SK-N-SH treated with all-trans-retinoic acid at 6 μM for 48 hours (cell line): Measurements from ENCODE around the gene DLG3.
A peak's percentile ranks its signal among the peaks of the same experiment; 100 is the strongest.

Experiments used
- ATAC-seq: fragments of 200-7000 bp; cut with Tn5 transposase; 3 replicates; pipeline ENCODE4 v1.9.1; 2020; ENCODE audit warnings: mild to moderate bottlenecking, moderate library complexity
- BACH2 ChIP-seq: fragments of 250-450 bp; sonication (Bioruptor Pico); IDR thresholded peaks from 2 replicates; pipeline ENCODE4 v1.9.0; 2021; ENCODE audit warnings: mild to moderate bottlenecking, borderline replicate concordance
- CSDC2 ChIP-seq: fragments of 250-450 bp; sonication (Bioruptor Pico); IDR thresholded peaks from 2 replicates; pipeline ENCODE4 v1.5.0; 2020; ENCODE audit warnings: mild to moderate bottlenecking, moderate library complexity
- ESRRG ChIP-seq: fragments of 250-450 bp; sonication (Bioruptor Pico); IDR thresholded peaks from 2 replicates; pipeline ENCODE4 v1.6.1; 2021; ENCODE audit warnings: mild to moderate bottlenecking
- ISL1 ChIP-seq: fragments of 250-450 bp; sonication (Bioruptor Pico); IDR thresholded peaks from 2 replicates; pipeline ENCODE4 v2.1.2; 2022; ENCODE audit warnings: mild to moderate bottlenecking, moderate library complexity
- OSR1 ChIP-seq: fragments of 250-450 bp; sonication (Bioruptor Pico); IDR thresholded peaks from 2 replicates; pipeline ENCODE4 v1.8.0; 2022; ENCODE audit warnings: moderate library complexity, mild to moderate bottlenecking, inconsistent platforms
- POU6F1 ChIP-seq: fragments of 250-450 bp; sonication (Bioruptor Pico); IDR thresholded peaks from 2 replicates; pipeline ENCODE4 v1.8.0; 2021; ENCODE audit warnings: low read depth, mild to moderate bottlenecking, moderate library complexity, borderline replicate concordance
- PPARA ChIP-seq: fragments of 250-450 bp; sonication (Bioruptor Pico); IDR thresholded peaks from 2 replicates; pipeline ENCODE4 v1.5.0; 2020; ENCODE audit warnings: mild to moderate bottlenecking, borderline replicate concordance
- SNAI2 ChIP-seq: fragments of 250-450 bp; sonication (Bioruptor Pico); IDR thresholded peaks from 2 replicates; pipeline ENCODE4 v1.5.0; 2020; ENCODE audit warnings: mild to moderate bottlenecking, moderate library complexity
- TCF4 ChIP-seq: fragments of 250-450 bp; sonication (Bioruptor Pico); IDR thresholded peaks from 2 replicates; pipeline ENCODE4 v1.8.0; 2021; ENCODE audit warnings: mild to moderate bottlenecking, moderate library complexity, borderline replicate concordance
- TOX ChIP-seq: fragments of 250-450 bp; sonication (Bioruptor Pico); IDR thresholded peaks from 2 replicates; pipeline ENCODE4 v1.8.0; 2021; ENCODE audit warnings: mild to moderate bottlenecking, moderate library complexity, borderline replicate concordance
- TSHZ2 ChIP-seq: fragments of 250-450 bp; sonication (Bioruptor Pico); IDR thresholded peaks from 2 replicates; pipeline ENCODE4 v1.5.0; 2020; ENCODE audit warnings: mild to moderate bottlenecking, moderate library complexity
- ZC3H10 ChIP-seq: fragments of 250-450 bp; sonication (Bioruptor Pico); IDR thresholded peaks from 2 replicates; pipeline ENCODE4 v1.5.1; 2021; ENCODE audit warnings: mild to moderate bottlenecking, moderate library complexity
- ZFP3 ChIP-seq: fragments of 250-450 bp; sonication (Bioruptor Pico); IDR thresholded peaks from 2 replicates; pipeline ENCODE4 v1.5.0; 2020; ENCODE audit warnings: mild to moderate bottlenecking, moderate library complexity
- ZNF565 ChIP-seq: fragments of 450-650 bp; formaldehyde crosslinking; conservative IDR thresholded peaks from 2 replicates; pipeline ENCODE4 v1.5.0; 2020; ENCODE audit warnings: low read depth, mild to moderate bottlenecking, moderate library complexity
- ZNF70 ChIP-seq: fragments of 450-650 bp; formaldehyde crosslinking; IDR thresholded peaks from 2 replicates; pipeline ENCODE4 v1.5.0; 2020; ENCODE audit warnings: mild to moderate bottlenecking, moderate library complexity
- ZNF8 ChIP-seq: fragments of 450-650 bp; formaldehyde crosslinking; IDR thresholded peaks from 2 replicates; pipeline ENCODE4 v1.5.0; 2020; ENCODE audit warnings: mild to moderate bottlenecking, moderate library complexity
- TF ChIP-seq, protein P1 (sequence below): fragments of 250-450 bp; sonication (Bioruptor Pico); IDR thresholded peaks from 2 replicates; pipeline ENCODE4 v1.8.0; 2020; ENCODE audit warnings: mild to moderate bottlenecking, moderate library complexity, borderline replicate concordance
- TF ChIP-seq, protein P2 (sequence below): fragments of 250-450 bp; sonication (Bioruptor Pico); IDR thresholded peaks from 2 replicates; pipeline ENCODE4 v1.5.1; 2021; ENCODE audit warnings: mild to moderate bottlenecking, moderate library complexity

Gene DLG3

GRCh38 chrX:70476934-70477733 is 32.5 kb downstream of the DLG3 start:
- ATAC-seq, result peak; percentile 76
- TF ChIP-seq, protein P1, sequence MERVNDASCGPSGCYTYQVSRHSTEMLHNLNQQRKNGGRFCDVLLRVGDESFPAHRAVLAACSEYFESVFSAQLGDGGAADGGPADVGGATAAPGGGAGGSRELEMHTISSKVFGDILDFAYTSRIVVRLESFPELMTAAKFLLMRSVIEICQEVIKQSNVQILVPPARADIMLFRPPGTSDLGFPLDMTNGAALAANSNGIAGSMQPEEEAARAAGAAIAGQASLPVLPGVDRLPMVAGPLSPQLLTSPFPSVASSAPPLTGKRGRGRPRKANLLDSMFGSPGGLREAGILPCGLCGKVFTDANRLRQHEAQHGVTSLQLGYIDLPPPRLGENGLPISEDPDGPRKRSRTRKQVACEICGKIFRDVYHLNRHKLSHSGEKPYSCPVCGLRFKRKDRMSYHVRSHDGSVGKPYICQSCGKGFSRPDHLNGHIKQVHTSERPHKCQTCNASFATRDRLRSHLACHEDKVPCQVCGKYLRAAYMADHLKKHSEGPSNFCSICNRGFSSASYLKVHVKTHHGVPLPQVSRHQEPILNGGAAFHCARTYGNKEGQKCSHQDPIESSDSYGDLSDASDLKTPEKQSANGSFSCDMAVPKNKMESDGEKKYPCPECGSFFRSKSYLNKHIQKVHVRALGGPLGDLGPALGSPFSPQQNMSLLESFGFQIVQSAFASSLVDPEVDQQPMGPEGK (CRISPR knock-in tag), result peak; percentile 68; the same call in 1 of the 2 replicates
- no peak for TF ChIP-seq CSDC2 (CRISPR knock-in tag)

DNA sequence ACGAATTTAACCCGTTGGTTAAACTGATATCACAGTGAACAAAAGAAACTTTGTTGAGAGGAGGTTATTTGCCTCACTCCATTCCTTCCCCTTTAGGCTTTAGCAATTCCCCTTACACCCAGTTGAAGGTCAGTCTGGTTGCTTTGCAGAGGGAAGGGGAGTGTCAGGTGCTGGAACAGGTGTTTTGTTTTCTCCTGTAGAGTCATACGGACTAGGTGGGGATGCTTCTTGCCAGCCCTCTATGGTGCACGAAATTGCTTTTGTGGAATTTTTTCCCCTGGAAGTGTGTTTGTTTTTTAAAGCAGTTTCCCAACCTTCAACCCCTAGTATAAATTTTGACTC is 33.1 kb downstream of the DLG3 start:
- ATAC-seq, result no peak; the same call in 2 of the 3 replicates
- TF ChIP-seq POU6F1 (CRISPR knock-in tag) (no peak), ZFP3 (CRISPR knock-in tag) (no peak), CSDC2 (CRISPR knock-in tag) (no peak), ZNF565 (CRISPR knock-in tag) (no peak), TOX (CRISPR knock-in tag) (no peak), ZNF70 (no peak), ZC3H10 (CRISPR knock-in tag) (no peak), TSHZ2 (CRISPR knock-in tag) (no peak), OSR1 (no peak), PPARA (CRISPR knock-in tag) (no peak)
- TF ChIP-seq, protein P1 (CRISPR knock-in tag), result no peak
- TF ChIP-seq, protein P2, sequence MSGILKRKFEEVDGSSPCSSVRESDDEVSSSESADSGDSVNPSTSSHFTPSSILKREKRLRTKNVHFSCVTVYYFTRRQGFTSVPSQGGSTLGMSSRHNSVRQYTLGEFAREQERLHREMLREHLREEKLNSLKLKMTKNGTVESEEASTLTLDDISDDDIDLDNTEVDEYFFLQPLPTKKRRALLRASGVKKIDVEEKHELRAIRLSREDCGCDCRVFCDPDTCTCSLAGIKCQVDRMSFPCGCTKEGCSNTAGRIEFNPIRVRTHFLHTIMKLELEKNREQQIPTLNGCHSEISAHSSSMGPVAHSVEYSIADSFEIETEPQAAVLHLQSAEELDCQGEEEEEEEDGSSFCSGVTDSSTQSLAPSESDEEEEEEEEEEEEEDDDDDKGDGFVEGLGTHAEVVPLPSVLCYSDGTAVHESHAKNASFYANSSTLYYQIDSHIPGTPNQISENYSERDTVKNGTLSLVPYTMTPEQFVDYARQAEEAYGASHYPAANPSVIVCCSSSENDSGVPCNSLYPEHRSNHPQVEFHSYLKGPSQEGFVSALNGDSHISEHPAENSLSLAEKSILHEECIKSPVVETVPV, result no peak

- peak; percentile 3; the same call in 1 of the 3 replicates for ATAC-seq
- no peak for TF ChIP-seq BACH2
- no peak for TF ChIP-seq SNAI2 (CRISPR knock-in tag)
- TF ChIP-seq, protein P2, result no peak
- TF ChIP-seq TCF4 (CRISPR knock-in tag), result no peak
- no peak for TF ChIP-seq ISL1 (CRISPR knock-in tag)
- TF ChIP-seq ZNF8, result no peak
- no peak for TF ChIP-seq CSDC2 (CRISPR knock-in tag)
- no peak for TF ChIP-seq ESRRG
- TF ChIP-seq, all 23 proteins: peak for 0
Measured at GRCh38 chrX:70478526-70479245, 34.1 kb downstream of the DLG3 start.
